ENCODE results near the gene STRIP2.

The STRIP2 gene

GRCh38 chr7:129385598-129385997 is 48.6 kb upstream of the STRIP2 start:
- ATAC-seq: no peak
- TF ChIP-seq TSHZ2 (CRISPR knock-in tag; IDR thresholded peaks at IDR 0.05): no peak
- TF ChIP-seq ZNF8 (CRISPR knock-in tag; IDR thresholded peaks at IDR 0.05): no peak
- TF ChIP-seq OSR1 (CRISPR knock-in tag; IDR thresholded peaks at IDR 0.05): no peak
- no peak for TF ChIP-seq ZNF565 (CRISPR knock-in tag; conservative IDR thresholded peaks at IDR 0.05; ENCODE audit: low read depth)
- TF ChIP-seq CSRNP3 (CRISPR knock-in tag; IDR thresholded peaks at IDR 0.05): no peak
- TF ChIP-seq ARNTL (CRISPR knock-in tag; IDR thresholded peaks at IDR 0.05; ENCODE audit: borderline replicate concordance, low read depth): no peak
- TF ChIP-seq, protein P1, sequence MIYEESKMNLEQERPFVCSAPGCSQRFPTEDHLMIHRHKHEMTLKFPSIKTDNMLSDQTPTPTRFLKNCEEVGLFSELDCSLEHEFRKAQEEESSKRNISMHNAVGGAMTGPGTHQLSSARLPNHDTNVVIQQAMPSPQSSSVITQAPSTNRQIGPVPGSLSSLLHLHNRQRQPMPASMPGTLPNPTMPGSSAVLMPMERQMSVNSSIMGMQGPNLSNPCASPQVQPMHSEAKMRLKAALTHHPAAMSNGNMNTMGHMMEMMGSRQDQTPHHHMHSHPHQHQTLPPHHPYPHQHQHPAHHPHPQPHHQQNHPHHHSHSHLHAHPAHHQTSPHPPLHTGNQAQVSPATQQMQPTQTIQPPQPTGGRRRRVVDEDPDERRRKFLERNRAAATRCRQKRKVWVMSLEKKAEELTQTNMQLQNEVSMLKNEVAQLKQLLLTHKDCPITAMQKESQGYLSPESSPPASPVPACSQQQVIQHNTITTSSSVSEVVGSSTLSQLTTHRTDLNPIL (CRISPR knock-in tag; IDR thresholded peaks at IDR 0.05; ENCODE audit: low read depth): no peak
- TF ChIP-seq, protein P2, sequence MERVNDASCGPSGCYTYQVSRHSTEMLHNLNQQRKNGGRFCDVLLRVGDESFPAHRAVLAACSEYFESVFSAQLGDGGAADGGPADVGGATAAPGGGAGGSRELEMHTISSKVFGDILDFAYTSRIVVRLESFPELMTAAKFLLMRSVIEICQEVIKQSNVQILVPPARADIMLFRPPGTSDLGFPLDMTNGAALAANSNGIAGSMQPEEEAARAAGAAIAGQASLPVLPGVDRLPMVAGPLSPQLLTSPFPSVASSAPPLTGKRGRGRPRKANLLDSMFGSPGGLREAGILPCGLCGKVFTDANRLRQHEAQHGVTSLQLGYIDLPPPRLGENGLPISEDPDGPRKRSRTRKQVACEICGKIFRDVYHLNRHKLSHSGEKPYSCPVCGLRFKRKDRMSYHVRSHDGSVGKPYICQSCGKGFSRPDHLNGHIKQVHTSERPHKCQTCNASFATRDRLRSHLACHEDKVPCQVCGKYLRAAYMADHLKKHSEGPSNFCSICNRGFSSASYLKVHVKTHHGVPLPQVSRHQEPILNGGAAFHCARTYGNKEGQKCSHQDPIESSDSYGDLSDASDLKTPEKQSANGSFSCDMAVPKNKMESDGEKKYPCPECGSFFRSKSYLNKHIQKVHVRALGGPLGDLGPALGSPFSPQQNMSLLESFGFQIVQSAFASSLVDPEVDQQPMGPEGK (CRISPR knock-in tag; IDR thresholded peaks at IDR 0.05; ENCODE audit: borderline replicate concordance): no peak
- TF ChIP-seq ISL1 (CRISPR knock-in tag; IDR thresholded peaks at IDR 0.05): no peak
- no peak for TF ChIP-seq BACH2 (CRISPR knock-in tag; IDR thresholded peaks at IDR 0.05; ENCODE audit: borderline replicate concordance)
- TF ChIP-seq RARB (CRISPR knock-in tag; IDR thresholded peaks at IDR 0.05): no peak
- no peak for TF ChIP-seq PPARA (CRISPR knock-in tag; IDR thresholded peaks at IDR 0.05; ENCODE audit: borderline replicate concordance)

DNA sequence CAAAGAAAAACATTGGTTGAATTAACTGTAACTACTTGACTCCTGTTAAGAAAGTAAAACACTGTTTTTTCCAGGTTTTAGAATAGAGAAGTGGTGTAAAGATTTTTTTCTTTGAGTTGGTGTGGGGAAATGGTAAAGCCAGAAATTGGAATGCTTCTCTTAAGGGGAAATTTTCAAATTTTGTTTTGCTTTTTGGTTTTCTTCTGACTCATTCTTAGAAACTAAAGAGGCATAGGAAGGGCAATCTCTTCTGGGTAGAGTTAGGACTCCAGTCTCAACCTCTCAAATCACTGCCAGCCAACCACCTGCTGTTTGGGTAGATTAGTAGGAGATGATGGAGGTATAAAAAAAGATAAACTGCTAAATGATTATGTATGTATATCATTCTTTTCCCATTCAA is 47.7 kb upstream of the STRIP2 start:
- no peak for TF ChIP-seq BACH2 (CRISPR knock-in tag; IDR thresholded peaks at IDR 0.05; ENCODE audit: borderline replicate concordance)
- no peak for ATAC-seq

- ATAC-seq: no peak
- TF ChIP-seq TCF4 (CRISPR knock-in tag; IDR thresholded peaks at IDR 0.05; ENCODE audit: borderline replicate concordance) (no peak), GLIS3 (CRISPR knock-in tag; IDR thresholded peaks at IDR 0.05) (no peak), OSR1 (CRISPR knock-in tag; IDR thresholded peaks at IDR 0.05) (no peak), ESRRG (CRISPR knock-in tag; IDR thresholded peaks at IDR 0.05) (no peak), CSDC2 (CRISPR knock-in tag; IDR thresholded peaks at IDR 0.05) (no peak), ZFP30 (CRISPR knock-in tag; IDR thresholded peaks at IDR 0.05) (no peak), TOX (CRISPR knock-in tag; IDR thresholded peaks at IDR 0.05; ENCODE audit: borderline replicate concordance) (no peak), ZNF70 (CRISPR knock-in tag; IDR thresholded peaks at IDR 0.05) (no peak), SNAI2 (CRISPR knock-in tag; IDR thresholded peaks at IDR 0.05) (no peak), ISL1 (CRISPR knock-in tag; IDR thresholded peaks at IDR 0.05) (no peak), CSRNP3 (CRISPR knock-in tag; IDR thresholded peaks at IDR 0.05) (no peak), BACH2 (CRISPR knock-in tag; IDR thresholded peaks at IDR 0.05; ENCODE audit: borderline replicate concordance) (no peak), ZFP3 (CRISPR knock-in tag; IDR thresholded peaks at IDR 0.05) (no peak), PPARA (CRISPR knock-in tag; IDR thresholded peaks at IDR 0.05; ENCODE audit: borderline replicate concordance) (no peak)
- TF ChIP-seq, protein P3, sequence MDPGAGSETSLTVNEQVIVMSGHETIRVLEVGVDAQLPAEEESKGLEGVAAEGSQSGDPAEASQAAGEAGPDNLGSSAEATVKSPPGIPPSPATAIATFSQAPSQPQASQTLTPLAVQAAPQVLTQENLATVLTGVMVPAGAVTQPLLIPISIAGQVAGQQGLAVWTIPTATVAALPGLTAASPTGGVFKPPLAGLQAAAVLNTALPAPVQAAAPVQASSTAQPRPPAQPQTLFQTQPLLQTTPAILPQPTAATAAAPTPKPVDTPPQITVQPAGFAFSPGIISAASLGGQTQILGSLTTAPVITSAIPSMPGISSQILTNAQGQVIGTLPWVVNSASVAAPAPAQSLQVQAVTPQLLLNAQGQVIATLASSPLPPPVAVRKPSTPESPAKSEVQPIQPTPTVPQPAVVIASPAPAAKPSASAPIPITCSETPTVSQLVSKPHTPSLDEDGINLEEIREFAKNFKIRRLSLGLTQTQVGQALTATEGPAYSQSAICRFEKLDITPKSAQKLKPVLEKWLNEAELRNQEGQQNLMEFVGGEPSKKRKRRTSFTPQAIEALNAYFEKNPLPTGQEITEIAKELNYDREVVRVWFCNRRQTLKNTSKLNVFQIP (CRISPR knock-in tag; IDR thresholded peaks at IDR 0.05; ENCODE audit: borderline replicate concordance, low read depth): no peak
- TF ChIP-seq, protein P2 (CRISPR knock-in tag; IDR thresholded peaks at IDR 0.05; ENCODE audit: borderline replicate concordance): no peak
Observed at GRCh38 chr7:129387537-129387936, 46.7 kb upstream of the STRIP2 start.
